CD14-positive monocyte (primary cell): ENCODE data around the gene BCO2. TPM values are rescaled to one million over a fixed set of nuclear protein-coding genes. Genes with fewer than 3 reads are reported as not detected.

ENCODE experiments used
- DNase-seq, 3 donors: peaks; one replicate each; pipeline ENCODE4 v3.0.0-alpha.2; 2011 to 2022
- H2AFZ ChIP-seq: 2 replicates; pipeline ENCODE4 v1.6.0; 2012; ENCODE audit warnings: mild to moderate bottlenecking, low read depth, low read length, inconsistent platforms; ENCODE audit not compliant: insufficient read depth, poor library complexity, severe bottlenecking
- H3K27ac ChIP-seq, 2 donors: 1 replicate in 1 of 2; 2 replicates in 1 of 2; pipeline ENCODE4 v1.5.1; 2012 to 2013; ENCODE audit warnings: low read length in 2 of 2, control low read depth in 1 of 2, inconsistent platforms in 1 of 2, low read depth in 1 of 2, mild to moderate bottlenecking in 1 of 2
- H3K27me3 ChIP-seq, 2 donors: one replicate each; pipeline versions ENCODE4 v1.6.0 to v1.6.1; 2011 to 2013; ENCODE audit warnings: low read length in 2 of 2; ENCODE audit not compliant: control insufficient read depth in 2 of 2, insufficient read depth in 2 of 2
- H3K36me3 ChIP-seq, 2 donors: replicated peaks in 1 of 2; 1 replicate in 1 of 2; 2 replicates in 1 of 2; pipeline versions ENCODE4 v1.5.1 to v1.6.1; 2012 to 2013; ENCODE audit warnings: low read length in 2 of 2, control low read depth in 1 of 2, inconsistent platforms in 1 of 2, mild to moderate bottlenecking in 1 of 2; ENCODE audit not compliant: insufficient read depth in 2 of 2, control insufficient read depth in 1 of 2
- H3K4me1 ChIP-seq, 2 donors: 1 replicate in 1 of 2; 2 replicates in 1 of 2; pipeline versions ENCODE4 v1.5.1 to v1.6.1; 2012 to 2013; ENCODE audit warnings: low read length in 2 of 2, control low read depth in 1 of 2, inconsistent platforms in 1 of 2, mild to moderate bottlenecking in 1 of 2, moderate library complexity in 1 of 2; ENCODE audit not compliant: insufficient read depth in 2 of 2, control insufficient read depth in 1 of 2
- H3K4me2 ChIP-seq: replicated peaks from 2 replicates; pipeline ENCODE3; 2012; ENCODE audit warnings: low read length, moderate library complexity, mild to moderate bottlenecking; ENCODE audit not compliant: poor library complexity, severe bottlenecking; ENCODE audit errors: extremely low read depth
- H3K4me3 ChIP-seq, 3 experiments: fragments of 200-600 bp in 1 of 3; sonication (generic) in 1 of 3; replicated peaks in 1 of 3; 1 replicate in 2 of 3; 2 replicates in 1 of 3; pipeline ENCODE4 v1.5.1; 2011 to 2013; ENCODE audit warnings: low read length in 3 of 3, mild to moderate bottlenecking in 3 of 3, control low read depth in 2 of 3, low read depth in 2 of 3, inconsistent platforms in 1 of 3, moderate library complexity in 1 of 3
- H3K79me2 ChIP-seq: 2 replicates; pipeline ENCODE4 v1.6.0; 2012; ENCODE audit warnings: mild to moderate bottlenecking, control low read depth, inconsistent platforms, low read length, moderate library complexity; ENCODE audit not compliant: insufficient read depth
- H3K9ac ChIP-seq: 2 replicates; pipeline ENCODE4 v1.6.0; 2017; ENCODE audit warnings: low read length, mild to moderate bottlenecking; ENCODE audit not compliant: insufficient read depth, poor library complexity, severe bottlenecking
- H3K9me3 ChIP-seq, 2 donors: replicated peaks in 1 of 2; 1 replicate in 1 of 2; 2 replicates in 1 of 2; pipeline versions ENCODE4 v1.5.1 to v1.6.1; 2012 to 2013; ENCODE audit warnings: low read length in 2 of 2, control low read depth in 1 of 2; ENCODE audit not compliant: control insufficient read depth in 1 of 2, insufficient read depth in 1 of 2
- H4K20me1 ChIP-seq: 2 replicates; pipeline ENCODE4 v1.6.0; 2012; ENCODE audit warnings: mild to moderate bottlenecking, low read length, control low read depth, moderate library complexity; ENCODE audit not compliant: insufficient read depth
- H3K27ac Mint-ChIP-seq, 7 donors: one replicate each; pipeline ENCODE4 v1.8.0; 2020; ENCODE audit warnings: mild to moderate bottlenecking in 7 of 7, mixed read lengths in 7 of 7, moderate library complexity in 6 of 7, inconsistent platforms in 2 of 7
- H3K27me3 Mint-ChIP-seq, 3 donors: one replicate each; pipeline ENCODE4 v1.8.0; 2021 to 2022; ENCODE audit warnings: low read depth in 3 of 3, mild to moderate bottlenecking in 3 of 3, mixed read lengths in 3 of 3, moderate library complexity in 3 of 3, inconsistent platforms in 1 of 3
- H3K36me3 Mint-ChIP-seq, 2 donors: one replicate each; pipeline ENCODE4 v1.8.0; 2020; ENCODE audit warnings: mixed read lengths in 2 of 2, inconsistent platforms in 1 of 2, mild to moderate bottlenecking in 1 of 2
- H3K4me1 Mint-ChIP-seq: one replicate; pipeline ENCODE4 v1.8.0; 2020; ENCODE audit warnings: mild to moderate bottlenecking, mixed read lengths
- H3K4me3 Mint-ChIP-seq, 2 donors: one replicate each; pipeline ENCODE4 v1.8.0; 2020; ENCODE audit warnings: mild to moderate bottlenecking in 2 of 2, mixed read lengths in 2 of 2, moderate library complexity in 1 of 2
- H3K9me3 Mint-ChIP-seq, 7 donors: one replicate each; pipeline ENCODE4 v1.8.0; 2020 to 2022; ENCODE audit warnings: mixed read lengths in 7 of 7, mild to moderate bottlenecking in 6 of 7, moderate library complexity in 6 of 7, inconsistent platforms in 2 of 7
- whole genome bisulfite sequencing: methylation state at CpG from one replicate; pipeline ENCODE4 v1.1.5; 2013; ENCODE audit warnings: missing lambda C conversion rate; ENCODE audit not compliant: insufficient coverage; 5-methylcytosine and 5-hydroxymethylcytosine counted together
- intact Hi-C, 2 donors: fragments of 100-400 bp; cut with micrococcal nuclease; formaldehyde crosslinking; loops; one replicate each; pipeline versions ENCODE4 v1.15.0 to v1.15.1; 2023
- polyA plus RNA-seq, 3 donors: library from polyadenylated mRNA; depleted of rRNA in 1 of 3; unstranded in 2 of 3; stranded (reverse) in 1 of 3; fragments of 300-500 nt in 2 of 3; fragments of >200 nt in 1 of 3; fragmentation: Illumina TruSeq in 2 of 3; gene quantifications; 1 replicate in 2 of 3; 2 replicates in 1 of 3; pipeline ENCODE4 v1.2.3, GENCODE V29; 2012 to 2021
- TF ChIP-seq, protein P1 (sequence below): fragments of 200-600 bp; IDR thresholded peaks from one replicate; pipeline ENCODE4 v1.8.0; 2022; ENCODE audit warnings: antibody characterized with exemption, mild to moderate bottlenecking

BCO2 gene
- polyA plus RNA-seq, 3 donors, result 0.20 to 1.9 TPM; not detected in 1

GRCh38 chr11:112216561-112217105 is 41.3 kb downstream of the BCO2 start:
- no peaks in the 10 kb centered on the region for H3K36me3 ChIP-seq
- H3K9me3 ChIP-seq, result no peaks in the 10 kb centered on the region
- no peaks in the 10 kb centered on the region for H3K27me3 ChIP-seq
- Mint-ChIP-seq H3K36me3 (no peaks in the 10 kb centered on the region), H3K27ac (no peak overlapping the region), H3K27me3 (peaks cover 0 to 3% (median 0%) of the 10 kb centered on the region in 3 donors), H3K9me3 (no peaks in the 10 kb centered on the region), H3K4me3 (no peak overlapping the region), H3K4me1 (peaks cover 19% of the 10 kb centered on the region)
- no peak overlapping the region for H3K4me3 ChIP-seq
- H3K27ac ChIP-seq, result no peak overlapping the region
- TF ChIP-seq, protein P1, sequence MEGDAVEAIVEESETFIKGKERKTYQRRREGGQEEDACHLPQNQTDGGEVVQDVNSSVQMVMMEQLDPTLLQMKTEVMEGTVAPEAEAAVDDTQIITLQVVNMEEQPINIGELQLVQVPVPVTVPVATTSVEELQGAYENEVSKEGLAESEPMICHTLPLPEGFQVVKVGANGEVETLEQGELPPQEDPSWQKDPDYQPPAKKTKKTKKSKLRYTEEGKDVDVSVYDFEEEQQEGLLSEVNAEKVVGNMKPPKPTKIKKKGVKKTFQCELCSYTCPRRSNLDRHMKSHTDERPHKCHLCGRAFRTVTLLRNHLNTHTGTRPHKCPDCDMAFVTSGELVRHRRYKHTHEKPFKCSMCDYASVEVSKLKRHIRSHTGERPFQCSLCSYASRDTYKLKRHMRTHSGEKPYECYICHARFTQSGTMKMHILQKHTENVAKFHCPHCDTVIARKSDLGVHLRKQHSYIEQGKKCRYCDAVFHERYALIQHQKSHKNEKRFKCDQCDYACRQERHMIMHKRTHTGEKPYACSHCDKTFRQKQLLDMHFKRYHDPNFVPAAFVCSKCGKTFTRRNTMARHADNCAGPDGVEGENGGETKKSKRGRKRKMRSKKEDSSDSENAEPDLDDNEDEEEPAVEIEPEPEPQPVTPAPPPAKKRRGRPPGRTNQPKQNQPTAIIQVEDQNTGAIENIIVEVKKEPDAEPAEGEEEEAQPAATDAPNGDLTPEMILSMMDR, result no peak
- H3K9ac ChIP-seq, result no peak overlapping the region
- intact Hi-C loops, result loop anchor here (10.0 kb wide), 3 partner anchors 338 to 1318 kb away; no protein-coding TSS in a partner anchor
- H3K4me1 ChIP-seq, result peaks cover 0 to 5% of the 10 kb centered on the region in 2 donors
- no peak overlapping the region for H2AFZ ChIP-seq
- H3K4me2 ChIP-seq, result no peak overlapping the region
- H3K79me2 ChIP-seq, result no peaks in the 10 kb centered on the region
- no CpG with 5 or more reads among the region's 1 CpG for WGBS
- DNase-seq, result no peak
- no peaks in the 10 kb centered on the region for H4K20me1 ChIP-seq

DNA sequence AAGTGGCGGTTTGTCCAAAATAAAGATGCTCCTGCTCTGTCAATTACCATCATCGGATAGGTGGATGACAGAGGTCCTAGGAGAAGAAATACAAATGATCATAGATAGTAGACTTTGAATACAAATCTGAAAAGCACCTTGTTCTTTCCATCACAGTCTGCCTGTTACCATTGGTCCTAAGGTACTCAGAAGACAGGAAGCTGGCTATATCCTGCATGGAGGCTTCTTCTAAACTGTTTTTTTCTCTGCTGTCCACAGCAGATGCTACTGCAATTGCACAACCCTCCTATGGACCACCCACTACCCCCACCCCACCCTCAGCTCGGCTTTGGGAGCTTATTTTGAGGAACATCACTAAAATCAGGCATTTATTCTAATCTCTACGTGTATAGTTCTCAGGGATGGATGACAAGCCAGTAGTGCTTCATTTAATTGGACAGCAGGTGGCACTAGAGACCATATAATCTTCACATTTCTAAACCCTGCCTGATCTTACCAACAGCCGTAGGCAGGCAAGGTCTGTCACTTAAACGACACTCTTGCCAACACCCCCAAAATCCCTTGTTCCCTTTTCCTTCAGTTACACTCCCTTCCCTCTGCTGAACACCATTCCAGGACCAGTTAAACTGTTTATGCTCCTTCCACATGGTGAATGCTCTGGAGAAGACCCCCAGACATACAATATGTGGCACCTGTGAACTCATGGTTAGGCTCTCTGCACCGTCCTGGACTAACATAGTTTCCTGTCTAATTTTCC is 44.3 kb downstream of the BCO2 start:
- Histone ChIP-seq H3K4me2 (no peak overlapping the region), H3K4me3 (no peak overlapping the region), H3K79me2 (no peaks in the 10 kb centered on the region), H3K27me3 (no peaks in the 10 kb centered on the region), H4K20me1 (no peaks in the 10 kb centered on the region), H2AFZ (peak overlapping the region; percentile 54), H3K9ac (no peak overlapping the region), H3K27ac (no peak overlapping the region), H3K9me3 (no peaks in the 10 kb centered on the region), H3K36me3 (no peaks in the 10 kb centered on the region), H3K4me1 (peaks cover 3 to 5% of the 10 kb centered on the region in 2 donors)
- intact Hi-C loops, result loop anchor here (1.0 to 10.0 kb wide), 7 partner anchors 45 to 1315 kb away; partner anchors contain the start of gene BCO2 (in 1 of the 2)
- 33% methylated on average over 3 of the region's 7 CpGs for WGBS
- Mint-ChIP-seq H3K4me3 (peak overlapping the region in 1 of 2 donors; percentile 44), H3K9me3 (no peaks in the 10 kb centered on the region), H3K4me1 (peaks cover 14% of the 10 kb centered on the region), H3K27ac (peak overlapping the region in 2 of 7 donors; percentile 31 to 33), H3K36me3 (no peaks in the 10 kb centered on the region), H3K27me3 (peaks cover 0 to 2% (median 0%) of the 10 kb centered on the region in 3 donors)
- DNase-seq, result peak; percentile 73 to 82 (median 77)
- TF ChIP-seq, protein P1, result peak; percentile 78
